HuH-7 (cell line): ENCODE data around the gene DOCK3.
"Not testable (repeated sequence)": the region's sequence is repeated elsewhere in the genome, so short reads cannot be mapped to it uniquely, and the experiment has no call there.

Experiments
- DNase-seq: peaks from one replicate; pipeline ENCODE4 v3.0.0; 2011; ENCODE audit warnings: low spot score

DOCK3 gene

GRCh38 chr3:50687127-50687751, 12.5 kb downstream of the DOCK3 start:
- no peak for DNase-seq

- no peak for DNase-seq
Observed at GRCh38 chr3:50687916-50688315, 13.2 kb downstream of the DOCK3 start.

- DNase-seq: not testable (repeated sequence)
Observed at GRCh38 chr3:50688602-50689001, 13.9 kb downstream of the DOCK3 start.

GRCh38 chr3:50689558-50689957, 14.8 kb downstream of the DOCK3 start:
- DNase-seq: no peak

DNA sequence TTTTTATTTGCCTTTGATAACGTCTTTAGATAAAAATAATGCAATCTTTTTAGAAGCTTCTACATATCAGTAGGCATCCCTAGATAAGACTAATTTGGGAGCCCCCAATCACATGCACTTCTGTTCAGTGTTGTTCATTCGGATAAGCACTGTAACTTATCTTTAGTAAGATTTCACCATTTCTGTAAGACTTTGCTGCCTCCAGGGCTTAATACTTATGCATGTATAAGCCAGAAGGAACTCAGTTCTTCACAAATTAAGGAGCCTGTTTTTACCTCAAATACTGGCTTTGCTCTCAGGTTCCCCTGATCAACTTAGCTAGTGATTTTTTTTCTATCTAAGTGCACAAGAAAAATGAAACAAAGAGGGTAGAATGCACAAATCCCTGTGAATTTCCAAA, 20.3 kb downstream of the DOCK3 start:
- DNase-seq: no peak

DNA sequence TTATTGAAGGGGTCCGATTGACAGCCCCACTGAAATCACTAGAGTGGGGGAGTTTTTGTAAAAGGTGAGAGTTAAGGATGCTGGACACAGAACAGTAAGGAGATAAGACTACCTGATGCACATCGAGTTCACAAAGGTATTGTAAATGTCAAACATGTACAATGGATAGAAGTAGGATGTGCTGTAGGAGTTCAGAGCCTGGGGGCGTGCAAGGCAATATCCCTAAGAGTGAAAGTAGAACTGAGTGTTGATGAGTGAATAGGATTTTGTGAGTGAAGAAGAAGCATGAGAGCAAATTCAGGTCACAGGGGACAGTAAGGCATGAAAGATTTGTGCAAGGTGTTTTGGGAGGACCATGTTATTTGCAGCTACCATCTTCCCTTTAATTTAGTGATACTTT, 21.5 kb downstream of the DOCK3 start:
- no peak for DNase-seq

- DNase-seq: no peak
Observed at GRCh38 chr3:50698269-50698668, 23.5 kb downstream of the DOCK3 start.

DNA sequence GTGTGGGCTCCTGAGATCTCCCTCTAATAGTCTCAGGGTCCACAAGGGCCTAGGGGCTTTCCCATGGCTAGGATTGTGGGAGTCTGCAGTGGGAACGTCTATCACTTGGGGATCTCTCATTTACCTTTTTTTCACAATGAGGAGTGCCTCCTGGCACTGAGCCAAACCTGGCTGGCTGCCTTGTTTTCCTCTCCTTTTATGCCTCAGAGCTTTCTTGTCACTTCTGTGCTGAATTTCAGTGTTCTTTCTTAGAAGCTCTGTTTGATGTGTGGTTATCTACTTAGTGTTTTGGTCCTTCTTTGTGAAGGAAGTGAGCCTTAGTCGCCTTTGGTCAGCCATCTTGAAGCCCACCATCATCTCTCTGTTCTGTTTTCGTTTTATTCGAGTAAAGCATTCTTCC, 33.9 kb downstream of the DOCK3 start:
- no peak for DNase-seq

GRCh38 chr3:50714946-50715345, 40.2 kb downstream of the DOCK3 start:
- no peak for DNase-seq

GRCh38 chr3:50724831-50725230, 50.1 kb downstream of the DOCK3 start:
- DNase-seq: no peak

DNA sequence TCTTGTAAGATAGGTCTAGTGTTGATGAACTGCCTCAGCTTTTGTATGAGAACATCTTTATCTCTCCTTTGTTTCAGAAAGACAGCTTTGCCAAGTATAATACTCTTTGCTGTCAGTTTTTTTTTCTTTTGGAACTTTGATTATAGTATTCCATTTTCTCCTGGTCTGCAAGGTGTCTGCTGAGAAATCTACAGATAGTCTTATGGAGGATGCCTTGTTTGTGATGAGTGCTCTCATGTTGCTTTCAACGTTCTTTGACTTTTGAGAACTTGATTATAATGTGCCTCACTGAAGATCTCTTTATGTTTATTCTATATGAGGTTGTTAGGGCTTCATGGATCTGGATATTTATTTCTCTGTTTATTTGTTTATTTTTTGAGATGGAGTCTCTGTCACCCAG, 60.3 kb downstream of the DOCK3 start:
- no peak for DNase-seq

DNA sequence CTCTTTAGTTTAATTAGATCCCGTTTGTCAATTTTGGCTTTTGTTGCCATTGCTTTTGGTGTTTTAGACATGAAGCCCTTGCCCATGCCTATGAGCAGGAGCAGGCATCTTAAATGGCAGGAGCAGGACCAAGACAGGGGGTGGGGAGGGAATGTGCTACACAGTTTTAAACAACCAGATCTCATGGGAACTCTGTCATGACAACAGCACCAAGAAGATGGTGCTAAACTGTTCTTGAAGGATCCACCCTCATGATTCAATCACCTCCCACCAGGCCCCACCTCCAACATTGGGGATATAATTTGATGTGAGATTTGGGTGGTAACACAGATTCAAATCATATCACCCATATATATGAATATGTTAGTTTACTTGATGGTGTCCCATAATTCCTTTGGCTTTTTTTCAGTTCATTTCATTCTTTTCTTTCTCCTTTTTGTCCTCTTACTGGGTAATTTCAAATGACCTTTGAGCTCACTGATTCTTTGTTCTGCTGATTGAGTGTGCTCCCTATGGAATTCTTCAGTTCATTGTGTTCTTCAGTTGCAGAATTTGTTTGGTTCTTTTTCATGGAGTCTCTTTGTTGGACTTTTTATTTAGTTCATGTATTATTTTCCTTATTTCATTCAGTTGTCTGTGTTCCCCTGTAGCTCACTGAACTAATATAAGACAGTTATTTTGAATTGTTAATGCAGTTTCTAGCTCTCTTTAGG, 62.6 kb downstream of the DOCK3 start:
- DNase-seq: no peak

- no peak for DNase-seq
Observed at GRCh38 chr3:50737906-50738598, 63.3 kb downstream of the DOCK3 start.

- no peak for DNase-seq
Observed at GRCh38 chr3:50743643-50744042, 68.9 kb downstream of the DOCK3 start.

- DNase-seq: no peak
Observed at GRCh38 chr3:50749822-50750221, 75.1 kb downstream of the DOCK3 start.

DNA sequence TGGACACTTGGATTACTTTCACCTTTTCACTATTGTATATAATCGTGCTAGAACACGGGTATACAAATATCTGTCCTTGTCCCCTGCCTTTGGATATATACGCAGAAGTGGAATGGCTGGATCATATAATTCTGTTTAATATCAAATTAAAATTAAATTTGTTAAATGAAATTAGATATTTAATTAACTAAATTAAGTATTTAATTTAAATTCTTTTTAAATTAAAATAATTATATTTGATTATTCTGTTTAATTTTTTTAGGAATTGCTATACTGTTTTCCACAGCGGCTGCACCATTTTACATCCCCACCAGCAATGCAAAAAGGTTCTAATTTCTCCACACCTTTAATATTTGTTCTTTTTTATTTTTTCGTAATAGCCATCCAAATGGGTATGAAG, 84.3 kb downstream of the DOCK3 start:
- no peak for DNase-seq

- no peak for DNase-seq
Observed at GRCh38 chr3:50777680-50778079, 103.0 kb downstream of the DOCK3 start.

DNA sequence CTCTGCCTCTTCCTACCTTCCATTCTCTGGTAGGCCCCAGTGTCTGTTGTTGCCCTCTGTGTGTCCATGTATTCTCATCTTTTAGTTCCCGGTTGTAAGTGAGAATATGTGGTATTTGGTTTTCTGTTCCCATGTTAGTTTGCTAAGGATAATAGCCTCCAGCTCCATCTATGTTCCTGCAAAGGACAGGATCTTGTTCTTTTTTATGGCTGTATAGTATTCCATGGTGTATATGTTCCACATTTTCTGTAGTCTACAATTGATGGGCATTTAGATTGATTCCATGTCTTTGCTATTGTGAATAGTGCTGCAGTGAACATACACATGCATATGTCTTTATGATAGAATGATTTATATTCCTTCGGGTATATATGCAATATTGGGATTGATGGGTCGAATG, 107.0 kb downstream of the DOCK3 start:
- DNase-seq: not testable (repeated sequence)

GRCh38 chr3:50786631-50787030, 111.9 kb downstream of the DOCK3 start:
- no peak for DNase-seq

- DNase-seq: not testable (repeated sequence)
Observed at GRCh38 chr3:50790894-50791293, 116.2 kb downstream of the DOCK3 start.

DNA sequence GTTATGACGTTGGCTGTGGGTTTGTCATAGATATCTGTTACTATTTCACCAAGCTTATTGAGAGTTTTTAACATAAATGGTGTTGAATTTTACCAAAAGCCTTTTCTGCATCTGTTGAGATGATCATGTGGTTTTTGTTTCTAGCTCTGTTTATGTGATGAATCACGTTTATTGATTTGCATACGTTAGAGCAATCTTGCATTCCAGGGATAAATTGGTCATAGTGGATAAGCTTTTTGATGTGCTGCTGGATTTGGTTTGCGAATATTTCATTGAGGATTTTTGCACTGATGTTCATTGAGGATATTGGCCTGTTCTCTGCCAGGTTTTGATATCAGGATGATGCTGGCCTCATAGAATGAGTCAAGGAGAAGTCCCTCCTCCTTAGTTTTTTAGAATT, 117.8 kb downstream of the DOCK3 start:
- DNase-seq: no peak

- DNase-seq: not testable (repeated sequence)
Observed at GRCh38 chr3:50803805-50804204, 129.1 kb downstream of the DOCK3 start.

DNA sequence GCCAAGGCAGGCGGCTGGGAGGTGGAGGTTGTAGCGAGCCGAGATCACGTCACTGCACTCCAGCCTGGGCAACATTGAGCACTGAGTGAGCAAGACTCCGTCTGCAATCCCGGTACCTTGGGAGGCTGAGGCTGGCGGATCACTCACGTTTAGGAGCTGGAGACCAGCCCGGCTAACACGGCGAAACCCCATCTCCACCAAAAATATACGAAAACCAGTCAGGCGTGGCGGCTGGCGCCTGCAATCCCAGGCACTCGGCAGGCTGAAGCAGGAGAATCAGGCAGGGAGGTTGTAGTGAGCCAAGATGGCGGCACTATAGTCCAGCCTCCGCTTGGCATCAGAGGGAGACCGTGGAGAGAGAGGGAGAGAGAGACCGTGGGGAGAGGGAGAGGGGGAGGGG, 129.6 kb downstream of the DOCK3 start:
- not testable (repeated sequence) for DNase-seq
